ENCODE data around the gene SNIP1.

- TF ChIP-seq CTCF (IDR thresholded peaks at IDR 0.05 in 4 of 5, conservative IDR thresholded peaks at IDR 0.05 in 1 of 5) (peak in 1 of 5 experiments; percentile 6), POLR2A (IDR thresholded peaks at IDR 0.05) (no peak)
Observed at GRCh38 chr1:37487619-37487984, 66.5 kb downstream of the SNIP1 start.

Data from gastrocnemius medialis (tissue), 4 donors.